HG03196 (cell line): ENCODE measurements around the gene GUSB.

ENCODE experiments used
- ATAC-seq: cut with Tn5 transposase; IDR thresholded peaks from one replicate; pipeline ENCODE4 v1.9.1; 2021; ENCODE audit not compliant: unreplicated experiment

GUSB gene

DNA sequence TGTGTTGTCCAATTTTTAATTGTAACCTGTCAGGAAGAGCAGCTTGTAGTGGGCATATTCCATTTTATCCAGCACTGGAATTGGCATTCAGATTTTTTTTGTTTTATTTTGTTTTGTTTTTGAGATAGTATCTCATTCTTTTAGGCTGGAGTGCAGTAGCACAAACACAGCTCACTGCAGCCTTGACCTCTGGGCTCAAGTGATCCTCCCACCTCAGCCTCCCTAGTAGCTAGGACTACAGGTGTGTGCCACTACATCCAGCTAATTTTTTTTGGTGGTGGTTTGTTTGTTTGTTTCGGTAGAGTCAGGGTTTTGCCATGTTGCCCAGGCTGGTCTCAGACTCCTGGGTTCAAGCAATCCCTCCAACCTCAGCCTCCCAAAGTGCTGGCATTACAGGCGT is 44.7 kb downstream of the GUSB start:
- no peak for ATAC-seq

DNA sequence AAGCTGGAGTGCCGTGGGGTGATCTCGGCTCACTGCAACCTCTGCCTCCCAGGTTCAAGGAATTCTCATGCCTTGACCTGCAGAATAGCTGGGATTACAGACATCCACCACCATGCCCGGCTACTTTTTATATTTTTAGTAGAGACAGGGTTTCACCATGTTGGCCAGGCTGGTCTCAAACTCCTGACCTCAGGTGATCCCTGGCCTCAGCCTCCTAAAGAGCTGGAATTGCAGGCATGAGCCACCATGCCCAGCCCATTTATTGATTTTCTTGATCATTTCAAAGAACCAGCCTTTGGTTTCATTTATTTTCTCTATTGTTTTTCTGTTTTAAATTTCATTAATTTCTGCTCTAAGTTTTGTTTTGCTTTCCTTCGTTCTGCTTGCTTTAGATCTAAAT is 50.3 kb downstream of the GUSB start:
- ATAC-seq = no peak

DNA sequence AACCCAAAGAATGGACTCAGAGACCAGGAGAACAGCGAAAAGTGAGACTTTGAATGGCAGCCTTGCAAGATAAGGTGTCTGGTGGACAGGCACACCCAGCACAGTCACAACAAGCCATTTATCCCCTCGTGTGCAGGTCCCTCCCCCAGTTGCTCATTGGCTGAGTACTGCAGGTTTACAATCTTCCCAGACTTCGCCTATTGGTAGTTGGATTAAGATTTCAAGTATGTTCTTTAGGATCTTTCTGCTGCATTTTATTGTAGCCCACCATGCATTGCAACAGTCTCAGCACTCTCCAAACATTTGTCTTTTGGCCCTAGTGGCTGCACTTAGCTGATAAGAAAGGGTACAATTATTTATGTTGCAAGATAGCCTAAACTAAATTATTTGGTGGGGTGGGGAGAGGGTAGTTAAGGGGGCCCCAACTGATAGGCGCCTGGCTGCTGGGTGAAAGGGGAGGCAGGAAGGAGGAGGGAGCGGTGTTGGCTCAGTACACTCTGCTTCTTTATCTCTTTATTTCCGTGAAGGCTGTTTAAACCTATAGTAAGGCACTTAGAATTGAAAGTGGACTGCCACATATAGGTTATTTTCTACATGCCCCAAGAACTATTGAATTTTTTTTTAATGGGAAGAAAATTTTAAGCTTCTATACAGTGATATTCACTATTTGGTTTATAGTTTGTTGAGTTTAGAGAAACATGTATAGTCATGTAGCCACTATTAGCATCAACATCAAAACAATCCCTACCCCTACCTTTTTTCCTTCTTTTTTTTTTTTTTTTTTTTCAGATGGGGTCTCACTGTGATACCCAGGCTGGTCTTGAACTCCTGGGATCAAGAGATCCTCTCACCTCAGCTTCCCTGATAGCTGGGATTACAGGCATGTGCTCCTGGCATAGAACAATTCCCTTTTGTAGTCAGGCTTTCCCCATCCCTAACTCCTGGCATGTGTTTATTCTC is 54.2 kb downstream of the GUSB start:
- no peak for ATAC-seq

DNA sequence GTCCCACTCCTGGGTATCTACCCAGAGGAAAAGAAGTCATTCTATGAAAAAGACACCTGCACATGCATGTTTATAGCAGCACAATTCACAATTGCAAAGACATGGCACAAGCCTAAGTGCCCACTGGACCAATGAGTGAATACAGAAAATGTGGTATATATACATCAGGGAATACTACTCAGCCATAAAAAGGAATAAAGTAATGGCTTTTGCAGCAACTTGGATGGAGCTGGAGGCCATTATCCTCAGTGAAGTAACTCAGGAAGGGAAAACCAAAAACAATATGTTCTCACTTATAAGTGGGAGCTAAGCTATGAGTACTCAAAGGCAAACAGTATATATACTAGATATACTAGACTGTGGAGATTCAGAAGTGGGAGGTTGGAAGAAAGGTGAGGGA is 55.4 kb downstream of the GUSB start:
- no peak for ATAC-seq

DNA sequence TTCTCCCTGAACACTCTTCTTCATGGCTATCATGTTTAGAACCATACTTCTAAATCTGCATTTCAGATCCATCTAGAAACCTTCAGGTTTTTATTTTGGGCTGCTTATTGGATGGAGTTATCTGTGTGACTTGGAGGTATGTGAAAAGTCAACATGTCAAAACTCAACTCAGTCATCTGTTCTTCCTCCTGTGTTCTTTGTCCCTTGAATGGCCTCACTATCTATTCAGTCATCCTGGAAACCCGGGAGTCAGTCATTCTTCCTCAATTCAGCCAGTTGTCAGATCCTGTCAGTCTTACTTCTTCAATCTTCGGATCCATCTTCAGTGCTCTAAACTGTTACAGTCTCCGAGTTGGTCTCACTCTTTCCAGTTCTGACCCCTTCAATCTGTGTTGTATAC is 57.0 kb downstream of the GUSB start:
- no peak for ATAC-seq

DNA sequence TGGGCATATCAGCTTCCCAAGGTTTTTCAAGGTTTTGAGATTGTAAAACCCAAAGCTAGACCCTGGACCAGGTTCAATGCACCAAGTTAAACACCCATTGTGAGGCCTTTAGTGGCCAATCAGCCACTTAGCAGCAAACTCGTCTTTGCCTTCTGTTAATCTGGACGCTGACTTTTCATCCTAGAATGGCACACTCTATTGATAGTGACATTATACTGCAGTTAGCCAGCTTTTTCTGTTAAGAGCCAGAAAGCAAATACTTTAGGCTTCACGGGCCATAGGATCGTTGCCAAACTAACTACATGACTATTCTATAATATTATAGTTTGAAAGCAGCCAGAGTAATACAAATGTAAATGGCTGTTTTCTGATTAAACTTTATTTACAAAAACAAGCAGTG is 57.8 kb downstream of the GUSB start:
- no peak for ATAC-seq

DNA sequence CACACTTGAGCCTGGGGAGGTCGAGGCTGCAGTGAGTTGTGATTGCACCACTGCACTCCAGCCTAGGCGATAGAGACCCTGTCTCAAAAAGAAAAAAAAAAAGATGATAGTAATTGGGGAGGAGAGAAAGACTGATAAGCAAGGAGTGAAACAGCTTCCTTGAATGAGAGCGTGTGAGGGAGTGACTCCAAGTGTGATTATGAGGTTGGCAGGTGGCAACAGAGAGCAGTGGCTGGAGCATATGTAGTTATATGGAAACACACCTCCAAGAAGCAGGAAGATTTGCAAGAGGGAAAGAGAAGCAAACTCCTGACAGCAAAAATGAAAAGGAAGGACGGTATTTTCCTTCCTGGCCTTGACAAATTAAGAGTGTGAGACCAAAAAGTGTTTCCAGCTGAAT is 58.7 kb downstream of the GUSB start:
- no peak for ATAC-seq

DNA sequence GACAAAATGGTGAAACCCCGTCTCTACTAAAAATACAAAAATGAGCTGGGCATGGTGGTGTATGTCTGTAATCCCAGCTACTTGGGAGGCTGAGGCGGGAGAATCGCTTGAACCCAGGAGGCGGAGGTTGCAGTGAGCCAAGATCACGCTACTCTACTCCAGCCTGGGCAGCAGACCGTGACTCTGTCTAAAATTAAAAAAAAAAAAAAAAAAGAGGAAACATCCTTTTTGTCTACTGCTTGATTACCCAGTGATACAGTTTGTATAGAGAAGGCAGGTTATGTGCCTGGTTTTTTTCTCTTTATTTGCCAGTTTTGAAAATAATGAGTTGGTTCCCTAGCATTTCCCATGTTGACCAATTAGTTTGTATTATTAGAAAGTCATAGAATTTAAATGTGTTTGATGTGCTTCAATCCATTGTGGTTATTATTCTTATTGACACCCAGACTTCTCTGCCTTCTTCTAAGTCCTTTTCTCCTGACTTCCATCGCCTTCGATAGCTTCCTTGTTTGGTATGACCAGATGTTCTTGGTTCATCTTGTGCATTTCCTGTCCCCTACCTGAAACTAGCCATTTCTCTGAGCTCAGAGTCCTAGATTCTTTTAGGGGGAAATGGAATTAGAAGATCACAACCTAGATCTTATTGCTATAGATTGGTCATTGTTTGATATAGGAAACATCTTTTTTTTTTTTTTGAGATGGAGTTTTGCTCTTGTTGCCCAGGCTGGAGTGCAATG is 65.9 kb downstream of the GUSB start:
- no peak for ATAC-seq

DNA sequence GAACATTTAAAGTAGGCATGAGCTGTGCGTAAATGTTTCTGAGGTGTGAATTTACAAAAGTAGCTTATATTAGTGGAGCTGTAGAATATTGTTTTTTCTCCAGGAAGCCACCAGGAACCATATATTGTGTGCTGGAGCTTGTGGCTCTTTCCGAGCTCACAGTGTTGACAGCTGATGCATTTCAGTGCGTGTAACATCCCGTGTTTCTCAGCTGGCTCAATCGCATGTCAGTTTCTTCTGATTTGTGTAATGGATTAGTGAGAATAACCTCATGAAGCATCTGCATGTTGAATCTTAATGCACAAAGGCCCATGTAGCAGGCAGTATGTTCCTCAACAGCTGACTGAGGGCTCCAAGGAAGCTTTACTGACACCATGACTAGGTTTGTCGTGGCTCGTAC is 69.8 kb downstream of the GUSB start:
- ATAC-seq = no peak
